ENCODE results near the gene TMEM45B.
"Not testable (repeated sequence)": the region's sequence is repeated elsewhere in the genome, so short reads cannot be mapped to it uniquely, and the experiment has no call there.

Gene TMEM45B

GRCh38 chr11:129808241-129808640 lies 7.4 kb upstream of the TMEM45B start:
- not testable (repeated sequence) for DNase-seq (ENCODE audit: low read depth)

- DNase-seq (ENCODE audit: low read depth) = no peak
Measured at GRCh38 chr11:129813231-129813791, 2.3 kb upstream of the TMEM45B start.

- DNase-seq (ENCODE audit: low read depth) = no peak
Measured at GRCh38 chr11:129814244-129815014, 1.2 kb upstream of the TMEM45B start.

GRCh38 chr11:129817534-129818051 lies 1.9 kb downstream of the TMEM45B start:
- no peak for DNase-seq (ENCODE audit: low read depth)

GRCh38 chr11:129818236-129818635 lies 2.6 kb downstream of the TMEM45B start:
- DNase-seq (ENCODE audit: low read depth) = not testable (repeated sequence)

- no peak for DNase-seq (ENCODE audit: low read depth)
Measured at GRCh38 chr11:129819237-129819636, 3.6 kb downstream of the TMEM45B start.

- not testable (repeated sequence) for DNase-seq (ENCODE audit: low read depth)
Measured at GRCh38 chr11:129820228-129820627, 4.6 kb downstream of the TMEM45B start.

GRCh38 chr11:129823281-129823680 lies 7.6 kb downstream of the TMEM45B start:
- not testable (repeated sequence) for DNase-seq (ENCODE audit: low read depth)

- DNase-seq (ENCODE audit: low read depth) = not testable (repeated sequence)
Measured at GRCh38 chr11:129823799-129824198, 8.2 kb downstream of the TMEM45B start.

GRCh38 chr11:129825380-129825779 lies 9.7 kb downstream of the TMEM45B start:
- DNase-seq (ENCODE audit: low read depth) = no peak

- DNase-seq (ENCODE audit: low read depth) = no peak
Measured at GRCh38 chr11:129828301-129828836, 12.7 kb downstream of the TMEM45B start.

GRCh38 chr11:129829497-129829896 lies 13.8 kb downstream of the TMEM45B start:
- not testable (repeated sequence) for DNase-seq (ENCODE audit: low read depth)

GRCh38 chr11:129831227-129831626 lies 15.6 kb downstream of the TMEM45B start:
- DNase-seq (ENCODE audit: low read depth) = not testable (repeated sequence)

- DNase-seq (ENCODE audit: low read depth) = not testable (repeated sequence)
Measured at GRCh38 chr11:129833260-129833659, 17.6 kb downstream of the TMEM45B start.

- not testable (repeated sequence) for DNase-seq (ENCODE audit: low read depth)
Measured at GRCh38 chr11:129836423-129836891, 20.8 kb downstream of the TMEM45B start.

GRCh38 chr11:129836979-129837378 lies 21.3 kb downstream of the TMEM45B start:
- DNase-seq (ENCODE audit: low read depth) = no peak

GRCh38 chr11:129840236-129840635 lies 24.6 kb downstream of the TMEM45B start:
- DNase-seq (ENCODE audit: low read depth) = no peak

- DNase-seq (ENCODE audit: low read depth) = no peak
Measured at GRCh38 chr11:129842138-129842537, 26.5 kb downstream of the TMEM45B start.

- peak; percentile 89 for DNase-seq (ENCODE audit: low read depth)
Measured at GRCh38 chr11:129846508-129847335, 31.1 kb downstream of the TMEM45B start.

GRCh38 chr11:129847361-129847760 lies 31.7 kb downstream of the TMEM45B start:
- DNase-seq (ENCODE audit: low read depth) = not testable (repeated sequence)

GRCh38 chr11:129849447-129850130 lies 33.9 kb downstream of the TMEM45B start:
- no peak for DNase-seq (ENCODE audit: low read depth)
